PC-3 (cell line): ENCODE results near the gene ABCB8. TPM values are rescaled to one million over a fixed set of nuclear protein-coding genes. Genes with fewer than 3 reads are reported as not detected.

ENCODE experiments used
- ATAC-seq: fragments of 200-7000 bp; cut with Tn5 transposase; 2 replicates; pipeline ENCODE4 v1.9.1; 2020; ENCODE audit warnings: mild to moderate bottlenecking, moderate library complexity
- BruUV-seq: library from RNA; stranded (reverse); fragments of 400-500 nt; replicated peaks from 2 replicates; lab custom pipeline; 2021; lab: Mats Ljungman, UMichigan
- CTCF ChIA-PET: fragments of 300-600 bp; sonication (Branson Sonifier 250); formaldehyde crosslinking; loops from one replicate; lab custom pipeline; 2022; ENCODE audit warnings: antibody characterized with exemption; lab: Charles Lee
- POLR2A ChIA-PET: fragments of 300-600 bp; sonication (Branson Sonifier 250); formaldehyde crosslinking; loops from one replicate; lab custom pipeline; 2022; ENCODE audit warnings: antibody characterized with exemption; ENCODE audit not compliant: unreplicated experiment; lab: Charles Lee
- DNase-seq: peaks from one replicate; pipeline ENCODE4 v3.0.0-alpha.2; 2015
- H2AFZ ChIP-seq: fragments of 300-600 bp; sonication (generic); 2 replicates; pipeline ENCODE4 v1.6.0; 2016; ENCODE audit warnings: antibody characterized with exemption, low read length
- H3F3A ChIP-seq: fragments of 300-600 bp; sonication (generic); one replicate; pipeline ENCODE4 v1.6.0; 2017; ENCODE audit warnings: antibody characterized with exemption, low read length, control low read depth, mild to moderate bottlenecking; ENCODE audit not compliant: unreplicated experiment
- H3K27ac ChIP-seq: fragments of 300-600 bp; sonication (generic); 2 replicates; pipeline ENCODE4 v1.5.1; 2016; ENCODE audit warnings: mild to moderate bottlenecking, low read length
- H3K27me3 ChIP-seq: fragments of 300-600 bp; sonication (generic); 2 replicates; pipeline ENCODE4 v1.6.1; 2016; ENCODE audit warnings: low read length, mixed read lengths
- H3K36me3 ChIP-seq: fragments of 300-600 bp; sonication (generic); 2 replicates; pipeline ENCODE4 v1.6.1; 2016; ENCODE audit warnings: low read depth, mixed run types, low read length, mixed read lengths
- H3K4me1 ChIP-seq: fragments of 300-600 bp; sonication (generic); 2 replicates; pipeline ENCODE4 v1.5.1; 2016; ENCODE audit warnings: low read length; ENCODE audit not compliant: insufficient read depth
- H3K4me2 ChIP-seq: fragments of 300-600 bp; sonication (generic); 2 replicates; pipeline ENCODE4 v1.6.0; 2016; ENCODE audit warnings: low read length
- H3K4me3 ChIP-seq: fragments of 300-600 bp; sonication (generic); 2 replicates; pipeline ENCODE4 v1.5.1; 2016; ENCODE audit warnings: mild to moderate bottlenecking, low read length, mixed read lengths
- H3K79me2 ChIP-seq: fragments of 300-600 bp; sonication (generic); 2 replicates; pipeline ENCODE4 v1.6.1; 2017; ENCODE audit warnings: low read length, mixed read lengths
- H3K9ac ChIP-seq: fragments of 300-600 bp; sonication (generic); 2 replicates; pipeline ENCODE4 v1.6.0; 2016; ENCODE audit warnings: mild to moderate bottlenecking, low read length
- H3K9me2 ChIP-seq: fragments of 300-600 bp; sonication (generic); replicated peaks from 2 replicates; pipeline ENCODE4 v1.6.1; 2016; ENCODE audit warnings: mixed run types, low read length, mixed read lengths
- H3K9me3 ChIP-seq: fragments of 300-600 bp; sonication (generic); 2 replicates; pipeline ENCODE4 v1.6.1; 2016; ENCODE audit warnings: low read length, mixed read lengths
- H4K20me1 ChIP-seq: fragments of 300-600 bp; sonication (generic); 2 replicates; pipeline ENCODE4 v1.6.1; 2016; ENCODE audit warnings: low read length, mixed read lengths
- EZH2 ChIP-seq: fragments of 300-600 bp; sonication (generic); IDR thresholded peaks from one replicate; pipeline ENCODE4 v1.6.1; 2017; ENCODE audit warnings: antibody characterized with exemption, mild to moderate bottlenecking, low read length; ENCODE audit not compliant: unreplicated experiment
- EZH2phosphoT487 ChIP-seq: fragments of 300-600 bp; sonication (generic); IDR thresholded peaks from 2 replicates; pipeline ENCODE4 v1.6.1; 2018; ENCODE audit warnings: mild to moderate bottlenecking, antibody characterized with exemption, low read length, borderline replicate concordance
- intact Hi-C: fragments of 100-400 bp; cut with micrococcal nuclease; formaldehyde crosslinking; loops from 2 replicates; pipeline ENCODE4 v1.9.0; 2023
- total RNA-seq: library from RNA; depleted of rRNA; stranded (reverse); fragments of >200 nt; gene quantifications from 2 replicates; pipeline ENCODE4 v1.2.3, GENCODE V29; 2014
- TF ChIP-seq, protein P1 (sequence below): fragments of 300-600 bp; sonication (generic); conservative IDR thresholded peaks from 2 replicates; pipeline ENCODE4 v1.5.1; 2017; ENCODE audit warnings: antibody characterized with exemption, low read depth, mild to moderate bottlenecking, low read length

Gene ABCB8
- total RNA-seq, 1 experiment from 2014 or later = 58.4 TPM

DNA sequence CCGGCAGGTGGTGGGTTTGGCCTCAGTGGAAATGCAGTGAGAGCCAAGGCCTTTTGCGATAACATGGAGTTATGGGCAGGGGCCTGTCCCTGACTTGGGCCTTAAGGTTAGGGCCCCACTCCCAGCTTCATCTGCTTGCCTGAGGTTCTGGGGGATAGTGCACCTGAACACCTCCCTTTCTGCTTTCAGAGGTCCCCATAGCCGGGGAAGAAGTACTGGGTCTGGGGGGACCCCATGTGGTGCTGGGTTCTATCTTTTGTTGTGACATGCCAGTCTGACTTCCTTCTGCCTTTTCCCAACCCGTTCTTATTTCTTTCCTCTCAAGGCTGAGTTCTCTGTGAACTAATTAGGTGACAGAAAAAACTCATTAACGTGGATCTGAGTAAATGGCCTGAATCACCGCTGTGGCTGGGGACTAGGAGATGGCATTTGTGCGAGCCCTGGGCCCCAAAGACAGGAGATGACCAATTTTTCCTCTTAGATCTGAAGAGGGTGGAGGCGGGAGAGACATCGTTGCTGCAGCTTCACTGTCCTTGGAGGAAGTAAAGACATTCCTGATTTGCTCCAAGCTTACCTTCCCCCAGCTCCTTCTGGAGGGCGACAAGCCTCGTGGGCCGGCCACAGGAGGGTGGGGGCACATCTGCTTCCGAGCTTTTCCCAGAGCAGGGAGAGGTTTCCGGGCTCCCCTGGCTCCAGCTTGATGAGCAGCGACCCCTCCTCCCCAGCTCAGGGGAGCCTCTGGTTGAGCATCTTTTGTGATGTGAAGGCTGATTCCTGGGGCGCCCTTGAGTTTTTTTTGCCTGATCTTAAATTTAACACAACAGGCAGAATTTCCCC, 60.0 kb downstream of the ABCB8 start:
- H3K27me3 ChIP-seq = no peaks in the 10 kb centered on the region
- peak overlapping the region; percentile 87 for H3K9ac ChIP-seq
- TSS peak; percentile 37 for BruUV-seq
- POLR2A ChIA-PET = no interaction called here
- H3K36me3 ChIP-seq = no peaks in the 10 kb centered on the region; the same call in 1 of the 2 replicates
- H3K4me1 ChIP-seq = peaks cover 37% of the 10 kb centered on the region
- peak overlapping the region; percentile 99 for H3K4me3 ChIP-seq
- peak overlapping the region; percentile 82 for H2AFZ ChIP-seq
- H3K4me2 ChIP-seq = peak overlapping the region; percentile 100
- TF ChIP-seq, protein P1, sequence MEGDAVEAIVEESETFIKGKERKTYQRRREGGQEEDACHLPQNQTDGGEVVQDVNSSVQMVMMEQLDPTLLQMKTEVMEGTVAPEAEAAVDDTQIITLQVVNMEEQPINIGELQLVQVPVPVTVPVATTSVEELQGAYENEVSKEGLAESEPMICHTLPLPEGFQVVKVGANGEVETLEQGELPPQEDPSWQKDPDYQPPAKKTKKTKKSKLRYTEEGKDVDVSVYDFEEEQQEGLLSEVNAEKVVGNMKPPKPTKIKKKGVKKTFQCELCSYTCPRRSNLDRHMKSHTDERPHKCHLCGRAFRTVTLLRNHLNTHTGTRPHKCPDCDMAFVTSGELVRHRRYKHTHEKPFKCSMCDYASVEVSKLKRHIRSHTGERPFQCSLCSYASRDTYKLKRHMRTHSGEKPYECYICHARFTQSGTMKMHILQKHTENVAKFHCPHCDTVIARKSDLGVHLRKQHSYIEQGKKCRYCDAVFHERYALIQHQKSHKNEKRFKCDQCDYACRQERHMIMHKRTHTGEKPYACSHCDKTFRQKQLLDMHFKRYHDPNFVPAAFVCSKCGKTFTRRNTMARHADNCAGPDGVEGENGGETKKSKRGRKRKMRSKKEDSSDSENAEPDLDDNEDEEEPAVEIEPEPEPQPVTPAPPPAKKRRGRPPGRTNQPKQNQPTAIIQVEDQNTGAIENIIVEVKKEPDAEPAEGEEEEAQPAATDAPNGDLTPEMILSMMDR = no peak
- TF ChIP-seq EZH2 (no peak), EZH2phosphoT487 (no peak)
- H3K9me3 ChIP-seq = no peaks in the 10 kb centered on the region
- peaks cover 65% of the 10 kb centered on the region for H3K79me2 ChIP-seq
- H3F3A ChIP-seq = no peaks in the 10 kb centered on the region
- DNase-seq = peak; percentile 20
- peak overlapping the region; percentile 42 for H3K27ac ChIP-seq
- intact Hi-C loops = no loop called here
- CTCF ChIA-PET = interaction anchor here (0.6 kb wide), 1 partner anchor 11 kb away, joined by 3 read pairs; no protein-coding TSS in a partner anchor
- H4K20me1 ChIP-seq = peaks cover 24% of the 10 kb centered on the region
- no peak for ATAC-seq
- H3K9me2 ChIP-seq = no peaks in the 10 kb centered on the region

DNA sequence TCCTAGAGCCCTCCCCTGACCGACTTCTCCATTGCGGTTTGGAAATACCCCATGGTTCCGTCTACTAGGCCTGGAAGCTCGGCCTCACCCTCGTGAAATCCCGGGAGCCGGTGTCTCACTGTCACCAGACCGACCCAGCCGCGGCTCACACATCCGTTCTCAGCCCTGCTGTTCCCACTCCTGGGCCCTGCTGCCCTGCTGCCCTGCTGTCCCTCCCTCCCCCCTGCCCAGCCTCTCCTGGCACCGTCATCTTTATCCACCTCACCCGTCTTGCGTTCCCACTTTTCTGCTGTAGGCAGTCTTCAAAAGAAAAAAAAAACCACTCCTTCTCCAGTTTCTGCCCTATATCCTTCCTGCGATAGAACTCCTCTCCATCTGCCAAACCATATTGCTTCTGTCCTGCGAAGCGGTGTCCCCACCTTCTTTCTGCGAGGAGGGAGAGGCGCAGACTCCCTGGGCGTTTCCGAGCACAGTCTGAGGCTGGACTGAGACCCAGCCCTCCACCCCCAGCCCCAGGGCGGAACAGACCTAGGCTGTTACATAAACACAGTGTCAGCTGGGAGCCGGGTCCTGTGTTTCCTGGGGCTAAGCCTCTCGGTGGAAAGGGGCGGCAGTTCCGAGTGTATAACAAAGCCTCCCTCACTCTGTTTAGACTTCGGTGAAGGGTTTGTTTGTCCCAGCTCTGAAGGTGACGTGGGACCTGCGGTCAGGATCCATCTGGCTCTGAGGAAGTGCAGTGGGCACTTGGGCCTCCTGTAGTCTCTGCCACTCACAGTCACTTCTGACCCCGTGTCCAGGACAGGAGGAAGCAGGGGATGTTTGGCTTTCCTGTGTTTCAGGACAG, 60.8 kb downstream of the ABCB8 start:
- CTCF ChIA-PET = no interaction called here
- H3K36me3 ChIP-seq = no peaks in the 10 kb centered on the region; the same call in 1 of the 2 replicates
- intact Hi-C loops = loop anchor here (1.0 kb wide), 1 partner anchor 24 kb away; no protein-coding TSS in a partner anchor
- no peaks in the 10 kb centered on the region for H3K27me3 ChIP-seq
- H2AFZ ChIP-seq = peak overlapping the region; percentile 44
- peaks cover 74% of the 10 kb centered on the region for H3K79me2 ChIP-seq
- peak overlapping the region; percentile 42 for H3K27ac ChIP-seq
- ATAC-seq (peak; percentile 9), DNase-seq (peak; percentile 39)
- POLR2A ChIA-PET = no interaction called here
- H3K4me2 ChIP-seq = peak overlapping the region; percentile 100
- peak overlapping the region; percentile 87 for H3K9ac ChIP-seq
- peaks cover 33% of the 10 kb centered on the region for H3K4me1 ChIP-seq
- H3K9me2 ChIP-seq = no peaks in the 10 kb centered on the region
- no peaks in the 10 kb centered on the region for H3K9me3 ChIP-seq
- TF ChIP-seq EZH2 (no peak), EZH2phosphoT487 (no peak)
- TF ChIP-seq, protein P1 = no peak
- H3F3A ChIP-seq = no peaks in the 10 kb centered on the region
- no TSS peak for BruUV-seq
- H3K4me3 ChIP-seq = peak overlapping the region; percentile 99
- H4K20me1 ChIP-seq = peaks cover 29% of the 10 kb centered on the region
